GM18526 (cell line): ENCODE measurements around the gene WHRN.

Experiments used
- POLR2A ChIP-seq: IDR thresholded peaks from 3 replicates; pipeline ENCODE4 v1.6.1; 2011; ENCODE audit not compliant: insufficient read length; ENCODE audit errors: extremely low read depth

WHRN gene

GRCh38 chr9:114432323-114433067, 72.8 kb downstream of the WHRN start:
- no peak for TF ChIP-seq POLR2A

GRCh38 chr9:114431770-114432169, 73.5 kb downstream of the WHRN start:
- no peak for TF ChIP-seq POLR2A

- no peak for TF ChIP-seq POLR2A
These were observed 74.3 kb downstream of the WHRN start for GRCh38 chr9:114431003-114431402.

GRCh38 chr9:114430457-114430856, 74.8 kb downstream of the WHRN start:
- TF ChIP-seq POLR2A, result no peak

GRCh38 chr9:114429488-114429887, 75.8 kb downstream of the WHRN start:
- TF ChIP-seq POLR2A, result no peak

- no peak for TF ChIP-seq POLR2A
These were observed 76.8 kb downstream of the WHRN start for GRCh38 chr9:114428466-114428865.

GRCh38 chr9:114427644-114428043, 77.6 kb downstream of the WHRN start:
- TF ChIP-seq POLR2A, result no peak

- no peak for TF ChIP-seq POLR2A
These were observed 79.0 kb downstream of the WHRN start for GRCh38 chr9:114426046-114426948.

- no peak for TF ChIP-seq POLR2A
These were observed 80.1 kb downstream of the WHRN start for GRCh38 chr9:114425126-114425525.

- no peak for TF ChIP-seq POLR2A
These were observed 81.1 kb downstream of the WHRN start for GRCh38 chr9:114424126-114424525.

GRCh38 chr9:114423181-114423580, 82.1 kb downstream of the WHRN start:
- TF ChIP-seq POLR2A, result no peak

- TF ChIP-seq POLR2A, result no peak
These were observed 84.1 kb downstream of the WHRN start for GRCh38 chr9:114421147-114421546.

- TF ChIP-seq POLR2A, result no peak
These were observed 85.5 kb downstream of the WHRN start for GRCh38 chr9:114419796-114420195.

- TF ChIP-seq POLR2A, result no peak
These were observed 87.2 kb downstream of the WHRN start for GRCh38 chr9:114418053-114418452.

GRCh38 chr9:114417511-114417910, 87.8 kb downstream of the WHRN start:
- no peak for TF ChIP-seq POLR2A

GRCh38 chr9:114416906-114417305, 88.4 kb downstream of the WHRN start:
- TF ChIP-seq POLR2A, result no peak
